Kidney epithelial cell (primary cell): ENCODE results near the gene TBC1D13. TPM values are rescaled to one million over a fixed set of nuclear protein-coding genes. Genes with fewer than 3 reads are reported as not detected.

Experiments used
- DNase-seq: peaks from one replicate; pipeline ENCODE4 v3.0.0-alpha.2; 2010; ENCODE audit warnings: low read depth
- H3K27me3 ChIP-seq: 2 replicates; pipeline ENCODE4 v1.6.0; 2011; ENCODE audit warnings: low read length; ENCODE audit not compliant: control insufficient read depth, insufficient read depth
- H3K36me3 ChIP-seq: 2 replicates; pipeline ENCODE4 v1.5.1; 2011; ENCODE audit warnings: low read length; ENCODE audit not compliant: control insufficient read depth, insufficient read depth
- H3K4me3 ChIP-seq: 2 replicates; pipeline ENCODE4 v1.5.1; 2011; ENCODE audit warnings: low read depth, mild to moderate bottlenecking, control low read depth, low read length
- total RNA-seq: library from RNA; depleted of rRNA; stranded (reverse); fragments of >200 nt; gene quantifications from 2 replicates; pipeline ENCODE4 v1.2.3, GENCODE V29; 2015
- TF ChIP-seq, protein P1 (sequence below): IDR thresholded peaks from 2 replicates; pipeline ENCODE4 v1.5.1; 2011; ENCODE audit warnings: mild to moderate bottlenecking, moderate library complexity, low read length, control low read depth, inconsistent platforms; ENCODE audit not compliant: insufficient read depth, poor library complexity, severe bottlenecking

Gene TBC1D13
- total RNA-seq, 1 donor from 2014 or later: 17.7 TPM

DNA sequence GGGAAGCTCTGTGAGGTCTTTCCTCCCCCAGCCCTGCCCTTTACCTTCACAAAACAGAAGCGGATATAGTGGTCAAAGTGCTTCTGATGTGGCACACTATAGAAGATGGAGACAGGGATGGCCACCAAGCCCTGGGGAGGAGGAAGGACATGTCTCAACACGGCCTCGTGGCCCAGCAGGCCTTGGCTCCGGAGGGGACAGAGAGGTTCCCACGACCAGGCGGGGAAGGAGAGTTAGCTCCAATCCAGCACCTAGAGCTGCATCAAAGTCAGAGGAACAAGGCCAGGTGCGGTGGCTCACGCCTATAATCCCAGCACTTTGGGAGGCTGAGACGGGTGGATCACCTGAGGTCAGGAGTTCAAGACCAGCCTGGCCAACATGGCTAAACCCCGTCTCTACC is 46.6 kb downstream of the TBC1D13 start:
- no peak for DNase-seq
- Histone ChIP-seq H3K27me3 (no peaks in the 10 kb centered on the region), H3K4me3 (no peak overlapping the region), H3K36me3 (no peaks in the 10 kb centered on the region)
- TF ChIP-seq, protein P1, sequence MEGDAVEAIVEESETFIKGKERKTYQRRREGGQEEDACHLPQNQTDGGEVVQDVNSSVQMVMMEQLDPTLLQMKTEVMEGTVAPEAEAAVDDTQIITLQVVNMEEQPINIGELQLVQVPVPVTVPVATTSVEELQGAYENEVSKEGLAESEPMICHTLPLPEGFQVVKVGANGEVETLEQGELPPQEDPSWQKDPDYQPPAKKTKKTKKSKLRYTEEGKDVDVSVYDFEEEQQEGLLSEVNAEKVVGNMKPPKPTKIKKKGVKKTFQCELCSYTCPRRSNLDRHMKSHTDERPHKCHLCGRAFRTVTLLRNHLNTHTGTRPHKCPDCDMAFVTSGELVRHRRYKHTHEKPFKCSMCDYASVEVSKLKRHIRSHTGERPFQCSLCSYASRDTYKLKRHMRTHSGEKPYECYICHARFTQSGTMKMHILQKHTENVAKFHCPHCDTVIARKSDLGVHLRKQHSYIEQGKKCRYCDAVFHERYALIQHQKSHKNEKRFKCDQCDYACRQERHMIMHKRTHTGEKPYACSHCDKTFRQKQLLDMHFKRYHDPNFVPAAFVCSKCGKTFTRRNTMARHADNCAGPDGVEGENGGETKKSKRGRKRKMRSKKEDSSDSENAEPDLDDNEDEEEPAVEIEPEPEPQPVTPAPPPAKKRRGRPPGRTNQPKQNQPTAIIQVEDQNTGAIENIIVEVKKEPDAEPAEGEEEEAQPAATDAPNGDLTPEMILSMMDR: no peak

DNA sequence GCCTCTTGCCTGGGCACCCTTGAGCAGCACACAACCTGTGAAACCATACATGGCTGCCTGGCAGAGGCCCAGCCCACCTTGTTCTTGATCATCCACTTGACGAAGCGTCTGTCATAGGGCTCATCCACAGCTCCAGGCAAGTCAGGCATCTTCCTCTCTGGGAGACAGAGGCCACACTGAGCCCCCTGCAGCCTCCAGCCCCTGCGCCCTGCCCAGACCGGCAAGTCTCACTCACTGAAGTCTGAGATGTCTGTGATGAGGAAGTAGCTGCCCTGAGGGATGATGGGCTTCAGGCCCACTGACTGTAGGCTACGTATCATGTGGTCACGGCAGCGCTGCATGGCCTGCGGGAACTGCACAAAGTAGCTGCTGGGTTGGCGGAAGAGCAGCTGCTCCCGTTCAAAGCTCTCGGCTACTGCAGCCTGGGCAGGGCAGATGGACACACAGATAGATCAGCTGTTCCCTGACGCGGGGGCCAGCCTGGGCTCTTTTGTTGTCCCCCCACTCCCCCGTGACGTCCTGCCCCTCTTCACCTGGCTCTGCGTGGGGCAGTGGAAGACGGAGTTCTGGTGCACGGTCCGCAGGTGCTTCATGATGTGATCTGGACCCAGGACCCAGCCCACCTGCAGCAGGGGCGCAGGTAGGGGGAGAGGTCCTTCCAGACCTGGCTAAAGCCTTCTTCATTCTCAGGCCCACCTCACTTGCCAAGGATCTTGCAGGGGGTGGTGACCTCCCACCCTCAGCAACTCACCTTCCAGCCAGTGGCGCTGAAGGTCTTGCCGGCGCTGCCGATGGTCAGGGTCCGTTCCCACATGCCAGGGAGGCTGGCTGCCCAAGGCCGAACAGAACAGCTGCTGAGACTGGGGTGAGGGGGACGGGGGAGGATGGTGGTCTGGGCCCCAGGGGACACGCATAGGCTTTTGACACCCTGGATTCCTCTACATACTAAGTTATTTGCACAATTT is 48.5 kb downstream of the TBC1D13 start:
- TF ChIP-seq, protein P1: no peak
- no peak overlapping the region for H3K4me3 ChIP-seq
- H3K27me3 ChIP-seq: no peaks in the 10 kb centered on the region
- DNase-seq: no peak
- no peaks in the 10 kb centered on the region for H3K36me3 ChIP-seq

DNA sequence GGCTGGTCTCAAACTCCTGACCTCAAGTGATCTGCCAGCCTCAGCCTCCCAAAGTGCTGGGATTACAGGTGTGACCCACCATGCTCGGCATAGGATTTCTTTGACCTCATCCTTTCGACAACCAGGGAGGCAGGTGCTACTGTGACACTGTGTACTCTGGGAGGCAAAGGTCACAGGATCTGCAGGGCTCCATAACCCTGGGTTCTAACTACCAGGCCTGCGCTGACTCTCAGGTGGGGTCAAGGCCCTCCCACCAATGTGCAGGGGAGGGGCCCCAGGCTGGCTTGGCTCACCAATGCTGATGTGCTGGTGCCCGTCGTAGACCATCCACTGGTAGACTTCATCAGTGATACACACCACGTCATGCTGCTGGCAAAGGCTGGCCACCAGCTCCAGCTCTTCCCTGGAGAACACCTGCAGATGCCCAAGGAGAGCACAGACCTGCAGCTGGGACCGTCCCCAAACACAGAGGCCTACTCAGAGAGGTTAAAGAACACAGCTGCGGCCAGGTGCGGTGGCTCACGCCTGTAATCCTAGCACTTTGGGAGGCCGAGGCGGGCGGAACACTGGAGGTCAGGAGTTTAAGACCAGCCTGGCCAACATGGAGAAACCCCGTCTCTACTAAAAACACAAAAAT is 49.6 kb downstream of the TBC1D13 start:
- DNase-seq: no peak
- Histone ChIP-seq H3K36me3 (no peaks in the 10 kb centered on the region), H3K27me3 (no peaks in the 10 kb centered on the region), H3K4me3 (no peak overlapping the region)
- TF ChIP-seq, protein P1: no peak

DNA sequence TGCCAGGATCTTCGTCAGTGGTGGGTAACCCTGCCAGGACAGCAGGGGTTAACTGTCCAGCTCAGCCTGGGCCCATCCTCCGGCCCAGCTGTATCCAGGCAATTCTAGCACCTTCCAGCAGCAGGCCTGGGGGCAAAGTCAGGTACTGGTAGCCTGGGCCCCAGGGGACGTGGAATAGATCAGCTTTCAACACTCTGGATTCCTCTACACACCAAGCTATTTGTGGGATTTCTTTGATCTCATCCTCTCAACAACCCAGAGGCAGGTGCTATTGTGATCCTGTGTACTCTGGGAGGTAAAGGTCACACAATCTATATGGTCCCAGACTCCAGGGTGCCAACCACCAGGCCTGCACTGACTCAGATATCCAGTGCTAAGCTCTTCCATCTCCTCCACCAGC is 51.3 kb downstream of the TBC1D13 start:
- Histone ChIP-seq H3K36me3 (no peaks in the 10 kb centered on the region), H3K27me3 (no peaks in the 10 kb centered on the region), H3K4me3 (no peak overlapping the region)
- no peak for DNase-seq
- TF ChIP-seq, protein P1: no peak

DNA sequence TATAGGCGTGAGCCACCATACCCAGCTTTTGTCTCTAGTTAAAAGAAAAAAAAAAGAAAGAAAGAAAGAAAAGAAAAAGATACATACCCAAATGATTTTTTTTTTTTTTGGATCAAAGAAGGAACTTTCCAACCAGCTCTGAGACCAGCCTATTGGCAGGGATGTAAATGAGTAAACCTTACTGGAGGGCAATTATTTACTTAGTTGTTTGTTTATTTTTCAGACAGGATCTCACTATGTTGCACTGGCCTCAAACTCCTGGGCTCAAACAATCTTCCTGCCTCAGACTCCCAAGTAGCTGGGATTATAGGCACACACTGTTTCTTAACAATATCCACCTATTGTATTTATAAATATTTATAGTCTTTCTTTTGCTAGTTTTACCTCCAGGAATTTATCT is 53.5 kb downstream of the TBC1D13 start:
- H3K36me3 ChIP-seq: no peaks in the 10 kb centered on the region
- DNase-seq: no peak
- no peak overlapping the region for H3K4me3 ChIP-seq
- H3K27me3 ChIP-seq: no peaks in the 10 kb centered on the region
- TF ChIP-seq, protein P1: no peak
